GM12872 (cell line): ENCODE data around the gene SLC24A4.

Source experiments
- CTCF ChIP-seq: IDR thresholded peaks from 3 replicates; pipeline ENCODE4 v1.5.1; 2011; ENCODE audit warnings: low read depth, mild to moderate bottlenecking, low read length, moderate library complexity; ENCODE audit not compliant: insufficient read depth

The SLC24A4 gene

DNA sequence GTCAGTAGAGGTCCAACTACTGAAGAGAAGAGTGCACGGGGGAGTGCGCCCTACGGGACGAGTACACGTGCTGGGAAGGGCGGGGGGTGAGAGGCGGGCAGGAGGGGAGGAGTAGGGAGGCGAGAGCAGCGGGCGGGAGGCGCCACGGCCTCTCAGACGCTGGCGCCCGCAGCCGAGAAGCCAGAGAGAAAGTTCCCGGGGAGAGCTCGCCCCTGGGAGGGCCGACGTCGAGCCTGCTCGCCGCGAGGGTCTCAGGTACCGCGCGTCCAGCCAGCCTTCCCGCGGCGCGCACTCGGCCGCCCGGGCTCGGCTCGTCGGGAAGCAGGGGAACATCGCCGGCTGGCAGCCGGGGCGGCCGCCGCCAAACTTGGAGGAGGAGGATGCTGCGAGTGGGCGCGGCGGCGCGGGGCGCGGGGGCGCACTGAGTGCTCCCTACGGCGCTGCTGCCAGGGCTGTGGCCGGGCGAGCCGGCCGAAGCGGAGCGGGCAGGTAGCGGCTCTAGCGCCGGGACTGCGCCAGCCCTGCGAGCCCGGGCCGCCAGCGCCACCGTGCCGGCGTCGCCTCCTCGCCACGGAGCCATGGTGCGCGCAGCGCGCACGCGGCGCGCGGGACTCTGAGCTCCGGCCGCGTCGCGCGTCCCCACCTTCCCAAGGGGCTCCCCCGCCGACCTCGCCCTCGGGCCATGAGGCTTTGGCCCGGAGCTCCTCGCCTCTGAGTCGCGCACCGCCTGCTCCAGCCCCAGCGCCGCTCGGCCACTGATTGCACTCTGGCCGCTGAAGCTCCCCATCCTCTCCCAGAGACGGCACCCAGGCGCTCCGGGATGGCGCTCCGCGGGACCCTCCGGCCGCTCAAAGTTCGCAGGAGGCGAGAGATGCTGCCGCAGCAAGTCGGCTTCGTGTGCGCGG lies at the start of gene SLC24A4:
TSS of gene SLC24A4 (plus strand) at position 155 of the 905 bp plus-strand sequence. CDS start at position 821, 666 bp downstream.
- TF ChIP-seq CTCF, result no peak

DNA sequence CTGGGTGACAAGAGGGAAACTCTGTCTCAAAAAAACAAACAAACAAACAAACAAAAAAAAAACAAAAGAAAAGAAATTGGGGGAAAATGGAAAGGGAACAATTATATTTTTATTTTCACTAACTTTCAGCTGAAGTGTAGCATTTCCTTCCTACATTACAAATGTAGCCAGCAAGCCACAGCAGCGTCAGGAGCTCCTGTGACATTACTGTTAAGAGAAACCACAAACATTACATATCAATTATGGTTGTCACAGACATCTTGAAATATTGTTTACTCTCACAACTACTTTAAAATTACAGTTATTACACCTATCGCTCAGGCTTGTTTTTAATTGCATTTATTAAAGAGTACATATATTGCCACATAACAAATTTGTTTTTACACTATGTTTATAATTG lies 49.8 kb upstream of the SLC24A4 start:
- no peak for TF ChIP-seq CTCF

- no peak for TF ChIP-seq CTCF
Observed at GRCh38 chr14:92274055-92274454, 48.9 kb upstream of the SLC24A4 start.

GRCh38 chr14:92276074-92276473 lies 46.9 kb upstream of the SLC24A4 start:
- TF ChIP-seq CTCF, result no peak

- TF ChIP-seq CTCF, result no peak
Observed at GRCh38 chr14:92277031-92277430, 45.9 kb upstream of the SLC24A4 start.

DNA sequence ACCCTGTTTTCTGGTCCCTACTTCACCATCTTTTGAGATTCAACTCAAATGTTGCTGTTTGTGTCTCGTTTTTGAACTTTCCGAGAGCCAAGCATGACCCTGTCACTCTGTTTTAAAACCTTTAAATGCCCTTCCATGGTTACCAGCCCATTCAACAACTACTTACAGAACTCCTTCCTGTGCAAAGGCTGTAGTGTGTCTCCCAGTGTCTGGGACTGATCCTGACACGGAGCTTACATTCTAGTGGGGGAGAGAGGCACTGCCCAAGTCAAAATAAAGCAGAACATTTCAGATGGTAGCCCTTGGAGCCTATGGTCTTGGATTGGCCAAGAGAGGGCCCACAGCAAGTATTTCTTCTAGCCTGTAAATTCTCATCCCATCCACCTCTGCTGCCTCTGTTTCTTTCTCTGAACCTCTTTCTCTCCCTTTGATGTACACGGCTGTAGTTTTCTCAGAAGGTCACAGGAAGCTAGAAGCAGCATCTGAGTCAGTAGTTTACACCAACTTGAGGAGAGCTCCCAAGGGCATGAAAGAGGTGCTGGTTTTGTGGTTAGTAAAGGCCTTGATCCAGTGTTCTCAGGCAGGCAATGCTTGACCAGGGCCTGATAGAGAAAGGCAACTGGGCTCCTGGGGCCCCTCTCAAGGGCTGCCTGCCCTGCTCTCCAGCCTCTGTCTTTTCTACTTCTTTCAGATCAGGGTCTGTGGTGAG lies 42.3 kb upstream of the SLC24A4 start:
- no peak for TF ChIP-seq CTCF

DNA sequence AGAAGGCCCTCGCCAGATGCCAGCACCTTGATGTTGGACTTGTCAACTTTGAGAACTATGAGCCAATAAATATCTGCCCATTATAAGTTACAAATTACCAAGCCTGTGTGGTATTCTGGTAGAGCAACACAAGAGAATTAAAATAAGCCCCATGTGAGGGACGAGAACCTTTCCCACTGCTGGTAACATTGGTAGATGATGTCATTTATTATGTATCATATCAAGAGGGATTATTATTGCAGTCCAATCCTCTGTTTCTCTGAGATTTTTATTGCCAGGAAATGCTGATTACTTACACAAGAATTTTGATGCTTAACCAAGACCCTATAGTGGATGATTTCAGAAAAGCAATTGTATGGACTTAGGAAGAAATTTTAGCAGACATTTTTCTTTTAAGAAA lies 40.3 kb upstream of the SLC24A4 start:
- no peak for TF ChIP-seq CTCF
